K562 (cell line): ENCODE data around the gene PPP1R3E. TPM values are rescaled to one million over a fixed set of nuclear protein-coding genes. Genes with fewer than 3 reads are reported as not detected.

Experiments used
- ATAC-seq: fragments of 200-7000 bp; cut with Tn5 transposase; 3 replicates; pipeline ENCODE4 v1.9.1; 2020; ENCODE audit warnings: moderate library complexity
- BruUV-seq: library from RNA; stranded (reverse); fragments of 400-500 nt; replicated peaks from 2 replicates; lab custom pipeline; 2021; lab: Mats Ljungman, UMichigan
- CTCF ChIA-PET: fragments of 300-600 bp; formaldehyde crosslinking; extraction: SDS; loops from one replicate; lab custom pipeline; 2021; ENCODE audit warnings: low intra/inter-chr PET ratio; lab: Yijun Ruan, JAX
- POLR2A ChIA-PET: fragments of 300-600, 350-650 bp; sonication (Branson Sonifier 250); formaldehyde crosslinking; extraction: SDS; loops from one replicate; lab custom pipeline; 2021; ENCODE audit warnings: antibody characterized with exemption, inconsistent platforms; lab: Yijun Ruan, JAX
- DNase-seq, 4 experiments: peaks; one replicate each; pipeline versions ENCODE4 v3.0.0 to v3.0.0-alpha.2; 2011 to 2018; ENCODE audit warnings: low spot score in 3 of 4, mixed read lengths in 3 of 4; ENCODE audit errors: extremely low read depth in 1 of 4
- FAIRE-seq: peaks from 2 replicates; lab custom pipeline; 2011; peaks lifted over from hg19 to GRCh38; lab: Jason Lieb, UNC
- H2AFZ ChIP-seq: 2 replicates; pipeline ENCODE4 v1.6.0; 2011; ENCODE audit warnings: low read depth, low read length, control low read depth, inconsistent platforms
- H3K27ac ChIP-seq: fragments of 200-600 bp; 3 replicates; pipeline ENCODE4 v1.8.0; 2011; ENCODE audit warnings: low read depth, mild to moderate bottlenecking, control low read depth, inconsistent platforms, low read length, moderate library complexity, mixed read lengths; ENCODE audit errors: extremely low read depth
- H3K27me3 ChIP-seq, 2 experiments: fragments of 300-600 bp in 1 of 2; 2 replicates in 1 of 2; 3 replicates in 1 of 2; pipeline versions ENCODE4 v1.6.0 to v1.8.0; 2011; ENCODE audit warnings: inconsistent platforms in 2 of 2, low read length in 2 of 2, mild to moderate bottlenecking in 1 of 2, mixed read lengths in 1 of 2, moderate library complexity in 1 of 2; ENCODE audit not compliant: control insufficient read depth in 2 of 2, insufficient read depth in 2 of 2
- H3K36me3 ChIP-seq: fragments of 300-600 bp; 3 replicates; pipeline ENCODE4 v1.8.0; 2011; ENCODE audit warnings: mild to moderate bottlenecking, low read length, inconsistent platforms; ENCODE audit not compliant: control insufficient read depth, insufficient read depth
- H3K4me1 ChIP-seq, 2 experiments: fragments of 200-600 bp in 1 of 2; replicated peaks in 1 of 2; 2 replicates in 1 of 2; 3 replicates in 1 of 2; pipeline versions ENCODE4 v1.5.1 to v1.8.0; 2011; ENCODE audit warnings: inconsistent platforms in 2 of 2, low read length in 2 of 2, mild to moderate bottlenecking in 1 of 2, mixed read lengths in 1 of 2, moderate library complexity in 1 of 2; ENCODE audit not compliant: control insufficient read depth in 2 of 2, insufficient read depth in 2 of 2
- H3K4me2 ChIP-seq: 2 replicates; pipeline ENCODE4 v1.6.1; 2011; ENCODE audit warnings: low read length, control low read depth, inconsistent platforms, mixed read lengths; ENCODE audit not compliant: insufficient read depth
- H3K4me3 ChIP-seq: fragments of 200-600 bp; sonication (generic), shearing (Covaris generic); 2 replicates; pipeline ENCODE4 v1.5.1; 2016; ENCODE audit warnings: control low read depth, inconsistent platforms
- H3K79me2 ChIP-seq: fragments of 200-600 bp; 3 replicates; pipeline ENCODE4 v1.8.0; 2011; ENCODE audit warnings: low read length, inconsistent platforms; ENCODE audit not compliant: control insufficient read depth, insufficient read depth
- H3K9ac ChIP-seq, 2 experiments: 2 replicates each; pipeline versions ENCODE4 v1.6.0 to v1.6.1; 2011; ENCODE audit warnings: low read depth in 2 of 2, low read length in 2 of 2, control low read depth in 1 of 2, inconsistent platforms in 1 of 2, mild to moderate bottlenecking in 1 of 2, mixed read lengths in 1 of 2; ENCODE audit not compliant: insufficient read depth in 1 of 2
- H3K9me1 ChIP-seq: one replicate; pipeline ENCODE4 v1.6.0; 2011; ENCODE audit warnings: inconsistent platforms, mild to moderate bottlenecking, low read length, moderate library complexity; ENCODE audit not compliant: control insufficient read depth, insufficient read depth
- H3K9me3 ChIP-seq: replicated peaks from 2 replicates; pipeline ENCODE4 v1.5.1; 2011; ENCODE audit warnings: low read depth, low read length, inconsistent platforms; ENCODE audit not compliant: control insufficient read depth, insufficient read depth
- H4K20me1 ChIP-seq: replicated peaks from 2 replicates; pipeline ENCODE4 v1.6.1; 2011; ENCODE audit warnings: low read length, inconsistent platforms, mixed read lengths; ENCODE audit not compliant: control insufficient read depth, insufficient read depth
- CREB1 ChIP-seq, 2 experiments: sonication (generic) in 1 of 2; formaldehyde crosslinking in 1 of 2; IDR thresholded peaks; 2 replicates each; pipeline versions ENCODE4 v1.6.1 to v1.8.0; 2012 to 2022; ENCODE audit warnings: inconsistent platforms in 1 of 2, mild to moderate bottlenecking in 1 of 2, missing genetic modification reagents in 1 of 2, moderate library complexity in 1 of 2
- DEAF1 ChIP-seq: fragments of 450-650 bp; formaldehyde crosslinking; IDR thresholded peaks from 2 replicates; pipeline ENCODE4 v1.4.0; 2020; ENCODE audit warnings: mild to moderate bottlenecking, moderate library complexity
- E2F8 ChIP-seq: fragments of 450-650 bp; IDR thresholded peaks from 2 replicates; pipeline ENCODE4 v1.7.1; 2018; ENCODE audit warnings: mild to moderate bottlenecking, low read depth; ENCODE audit not compliant: partially characterized antibody
- FOXK2 ChIP-seq, 2 experiments: fragments of 450-650 bp; IDR thresholded peaks in 1 of 2; conservative IDR thresholded peaks in 1 of 2; 2 replicates each; pipeline ENCODE4 v1.6.1; 2016; ENCODE audit warnings: low read depth in 2 of 2, mild to moderate bottlenecking in 1 of 2
- JUND ChIP-seq, 2 experiments: IDR thresholded peaks; 2 replicates in 1 of 2; 3 replicates in 1 of 2; pipeline ENCODE4 v1.6.1; 2011; ENCODE audit warnings: borderline replicate concordance in 2 of 2, low read depth in 2 of 2, low read length in 2 of 2, improper control_type of control experiment in 1 of 2, missing biosample characterization in 1 of 2, missing genetic modification characterization in 1 of 2, missing genetic modification reagents in 1 of 2
- NFATC3 ChIP-seq: fragments of 450-650 bp; IDR thresholded peaks from 2 replicates; pipeline ENCODE4 v1.6.1; 2017; ENCODE audit warnings: mild to moderate bottlenecking
- PREB ChIP-seq: sonication (generic); formaldehyde crosslinking; IDR thresholded peaks from 2 replicates; pipeline ENCODE4 v1.8.1; 2023; ENCODE audit warnings: mild to moderate bottlenecking, missing genetic modification reagents
- RBM39 ChIP-seq: fragments of 200-400 bp; formaldehyde crosslinking; optimal IDR thresholded peaks from 2 replicates; pipeline ENCODE3; 2018; ENCODE audit warnings: low read depth, low read length
- STAT6 ChIP-seq: sonication (generic); formaldehyde crosslinking; IDR thresholded peaks from 2 replicates; pipeline ENCODE4 v1.8.1; 2023; ENCODE audit warnings: mild to moderate bottlenecking, missing genetic modification reagents
- ZNF77 ChIP-seq: fragments of 250-450 bp; sonication (Bioruptor Pico); IDR thresholded peaks from 2 replicates; pipeline ENCODE4 v1.5.0; 2020
- WGBS: fragments of 100-300 bp; shearing (Covaris generic); methylation state at CpG from one replicate; pipeline ENCODE4 v1.1.6; 2016; ENCODE audit warnings: low coverage, mixed read lengths; ENCODE audit not compliant: insufficient coverage; ENCODE audit errors: missing lambda C conversion rate; 5-methylcytosine and 5-hydroxymethylcytosine counted together
- in situ Hi-C: fragments of 300-500 bp; cut with MboI; formaldehyde crosslinking; loops from 4 replicates; pipeline ENCODE4 v1.15.0; 2018; ENCODE audit warnings: inconsistent platforms, mixed read lengths
- intact Hi-C: fragments of 100-400 bp; cut with micrococcal nuclease; formaldehyde crosslinking; loops from 2 replicates; pipeline ENCODE4 v1.14.2; 2022
- polyA plus RNA-seq, 8 experiments: library from polyadenylated mRNA; depleted of rRNA in 4 of 8; stranded (reverse) in 5 of 8; unstranded in 3 of 8; fragments of >200 nt; fragmentation: Nextera tagmentation in 2 of 8; fragmentation: Illumina TruSeq in 1 of 8; extraction: Ambion mirVana in 2 of 8; extraction: Trizol in 1 of 8; gene quantifications; 2 replicates each; pipeline versions ENCODE4 v1.2.1 to v1.2.3, GENCODE V29; 2011 to 2014; ENCODE audit warnings: inconsistent platforms in 1 of 8, missing spikeins in 1 of 8
- total RNA-seq, 7 experiments: library from RNA; depleted of rRNA in 6 of 7; stranded (reverse); fragments of >200 nt in 6 of 7; fragmentation: Illumina TruSeq in 2 of 7; extraction: Trizol in 2 of 7; gene quantifications; 2 replicates each; pipeline versions ENCODE4 v1.2.1 to v1.2.3, GENCODE V29; 2011 to 2021; ENCODE audit warnings: low replicate concordance in 1 of 7

Gene PPP1R3E
- total and polyA plus RNA-seq, 9 of the 15 experiments (the other 6 are each of a cell fraction or from before 2014, with no cell fraction given): 3.2 to 18.4 (median 7.6) TPM

GRCh38 chr14:23327947-23328744 lies 25.5 kb upstream of the PPP1R3E start:
- intact Hi-C loops: loop anchor here (1.0 to 10.0 kb wide), 6 partner anchors 33 to 561 kb away; partner anchors contain the start of genes OXA1L, THTPA and ZFHX2
- TF ChIP-seq PREB (CRISPR knock-in tag) (0 out of 2 replicates have a peak, but pooled peaks have one; percentile 17), RBM39 (no peak), CREB1 (IDR thresholded peaks at IDR 0.05) (no peak), CREB1 (CRISPR knock-in tag; IDR thresholded peaks at IDR 0.05) (no peak), DEAF1 (peak; percentile 87), NFATC3 (0 out of 2 replicates have a peak, but pooled peaks have one; percentile 26), JUND (IDR thresholded peaks at IDR 0.05; ENCODE audit: borderline replicate concordance, low read depth, low read length) (peak; percentile 40; the same call in 1 of the 2 replicates), JUND (tag; IDR thresholded peaks at IDR 0.05; ENCODE audit: borderline replicate concordance, low read depth, low read length) (no peak), ZNF77 (CRISPR knock-in tag) (no peak), FOXK2 (conservative IDR thresholded peaks at IDR 0.05 in 1 of 2, IDR thresholded peaks at IDR 0.05 in 1 of 2; ENCODE audit: low read depth in 2 of 2) (peak; percentile 59 to 70; a peak in 2 of 4 replicates), E2F8 (peak; percentile 31), STAT6 (CRISPR knock-in tag) (no peak)

More at GRCh38 chr14:23327947-23328744, 25.5 kb upstream of the PPP1R3E start:
- H4K20me1 ChIP-seq: no peaks in the 10 kb centered on the region
- H3K27ac ChIP-seq: no peak overlapping the region
- H3K79me2 ChIP-seq: peaks cover 12% of the 10 kb centered on the region
- in situ Hi-C loops: no loop called here
- ChIA-PET CTCF (interaction anchor here (0.5 to 2.4 kb wide), 10 partner anchors 51 to 550 kb away, joined by 3 to 16 read pairs (median 5); no protein-coding TSS in a partner anchor), POLR2A (no interaction called here)
- no peaks in the 10 kb centered on the region for H3K9me1 ChIP-seq
- ATAC-seq (peak; percentile 83), FAIRE-seq (peak; percentile 87), DNase-seq (peak; percentile 66 to 83 (median 74))
- BruUV-seq: no TSS peak
- H3K4me3 ChIP-seq: no peak overlapping the region
- 18% methylated on average over 4 of the region's 4 CpGs for WGBS
- H3K27me3 ChIP-seq: no peaks in the 10 kb centered on the region
- H2AFZ ChIP-seq: no peak overlapping the region
- H3K36me3 ChIP-seq: peaks cover 31% of the 10 kb centered on the region; the same call in 2 of the 3 replicates
- peaks cover 2 to 3% of the 10 kb centered on the region in 2 experiments; a peak in 4 of 5 replicates for H3K4me1 ChIP-seq
- H3K9me3 ChIP-seq: no peaks in the 10 kb centered on the region
- no peak overlapping the region for H3K9ac ChIP-seq
- H3K4me2 ChIP-seq: no peak overlapping the region
